ENCODE data around the gene GPNMB.
"Not testable (repeated sequence)": the region's sequence is repeated elsewhere in the genome, so short reads cannot be mapped to it uniquely, and the experiment has no call there.

GPNMB gene

GRCh38 chr7:23246555-23246954, at the start of gene GPNMB:
Gene GPNMB (plus strand): TSS chr7:23246775. CDS start chr7:23246858, 83 bp downstream.
- H3K9me3 ChIP-seq (ENCODE audit: control insufficient read depth, insufficient read depth, low read length) = peaks cover 6% of the 10 kb centered on the region
- no peaks in the 10 kb centered on the region for H3F3A ChIP-seq (ENCODE audit: control insufficient read depth, insufficient read depth)
- no peak within 1 kb of the TSS for H3K4me2 ChIP-seq (ENCODE audit: low read length)
- TF ChIP-seq EZH2phosphoT487 (IDR thresholded peaks at IDR 0.05; ENCODE audit: borderline replicate concordance, low read length) = no peak
- H3K9me2 ChIP-seq (replicated peaks; ENCODE audit: control insufficient read depth, low read length) = no peaks in the 10 kb centered on the region
- peaks cover 5% of the 10 kb centered on the region for H3K4me1 ChIP-seq (ENCODE audit: control insufficient read depth, low read length)
- no peak within 1 kb of the TSS for H3K27ac ChIP-seq (ENCODE audit: low read depth, low read length)
- H3K79me2 ChIP-seq (ENCODE audit: control insufficient read depth, low read length) = no peaks in the 10 kb centered on the region
- peaks cover 50% of the 10 kb centered on the region for H3K27me3 ChIP-seq (ENCODE audit: control insufficient read depth, low read length)
- H3K4me3 ChIP-seq (ENCODE audit: low read length) = no peak within 1 kb of the TSS
- no peaks in the 10 kb centered on the region for H3K36me3 ChIP-seq (ENCODE audit: control insufficient read depth, low read length)
- no peaks in the 10 kb centered on the region for H4K20me1 ChIP-seq (ENCODE audit: control insufficient read depth, insufficient read depth, low read depth, low read length)

DNA sequence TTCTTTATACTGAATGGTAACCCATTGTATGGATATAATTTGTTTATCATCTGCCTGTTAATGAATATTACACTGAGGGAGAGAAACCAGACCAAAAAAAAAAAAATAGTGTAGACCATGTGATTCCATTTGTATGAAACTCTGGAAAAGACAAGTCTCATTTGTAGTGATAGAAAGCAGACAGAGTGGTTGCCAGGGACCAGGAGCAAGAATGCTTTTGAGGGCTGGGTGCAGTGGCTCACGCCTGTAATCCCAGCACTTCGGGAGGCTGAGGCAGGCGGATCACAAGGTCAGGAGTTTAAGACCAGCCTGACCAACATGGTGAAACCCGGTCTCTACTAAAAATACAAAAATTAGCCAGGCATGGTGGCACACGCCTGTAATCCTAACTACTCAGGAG, 48.8 kb upstream of the GPNMB start:
- H3K27ac ChIP-seq (ENCODE audit: low read depth, low read length); H4K20me1 ChIP-seq (ENCODE audit: control insufficient read depth, insufficient read depth, low read depth, low read length); H3K9me3 ChIP-seq (ENCODE audit: control insufficient read depth, insufficient read depth, low read length); H3K9me2 ChIP-seq (replicated peaks; ENCODE audit: control insufficient read depth, low read length); H3K4me3 ChIP-seq (ENCODE audit: low read length); H3K27me3 ChIP-seq (ENCODE audit: control insufficient read depth, low read length); H3K4me1 ChIP-seq (ENCODE audit: control insufficient read depth, low read length); H3K79me2 ChIP-seq (ENCODE audit: control insufficient read depth, low read length); H3K4me2 ChIP-seq (ENCODE audit: low read length): not testable (repeated sequence)
- Histone ChIP-seq H3F3A (ENCODE audit: control insufficient read depth, insufficient read depth) (peaks cover 15% of the 10 kb centered on the region; the same call in 1 of the 2 replicates), H3K36me3 (ENCODE audit: control insufficient read depth, low read length) (peaks cover 75% of the 10 kb centered on the region)

- Histone ChIP-seq H3F3A (ENCODE audit: control insufficient read depth, insufficient read depth) (peaks cover 17% of the 10 kb centered on the region; the same call in 1 of the 2 replicates), H3K4me2 (ENCODE audit: low read length) (no peak overlapping the region), H3K27me3 (ENCODE audit: control insufficient read depth, low read length) (no peaks in the 10 kb centered on the region), H3K79me2 (ENCODE audit: control insufficient read depth, low read length) (no peaks in the 10 kb centered on the region), H3K4me3 (ENCODE audit: low read length) (no peak overlapping the region), H3K9me3 (ENCODE audit: control insufficient read depth, insufficient read depth, low read length) (no peaks in the 10 kb centered on the region), H3K27ac (ENCODE audit: low read depth, low read length) (no peak overlapping the region), H3K36me3 (ENCODE audit: control insufficient read depth, low read length) (peaks cover 73% of the 10 kb centered on the region), H3K4me1 (ENCODE audit: control insufficient read depth, low read length) (no peaks in the 10 kb centered on the region), H4K20me1 (ENCODE audit: control insufficient read depth, insufficient read depth, low read depth, low read length) (no peaks in the 10 kb centered on the region), H3K9me2 (replicated peaks; ENCODE audit: control insufficient read depth, low read length) (no peaks in the 10 kb centered on the region)
- TF ChIP-seq EZH2phosphoT487 (IDR thresholded peaks at IDR 0.05; ENCODE audit: borderline replicate concordance, low read length) = no peak
- TF ChIP-seq, protein P1, sequence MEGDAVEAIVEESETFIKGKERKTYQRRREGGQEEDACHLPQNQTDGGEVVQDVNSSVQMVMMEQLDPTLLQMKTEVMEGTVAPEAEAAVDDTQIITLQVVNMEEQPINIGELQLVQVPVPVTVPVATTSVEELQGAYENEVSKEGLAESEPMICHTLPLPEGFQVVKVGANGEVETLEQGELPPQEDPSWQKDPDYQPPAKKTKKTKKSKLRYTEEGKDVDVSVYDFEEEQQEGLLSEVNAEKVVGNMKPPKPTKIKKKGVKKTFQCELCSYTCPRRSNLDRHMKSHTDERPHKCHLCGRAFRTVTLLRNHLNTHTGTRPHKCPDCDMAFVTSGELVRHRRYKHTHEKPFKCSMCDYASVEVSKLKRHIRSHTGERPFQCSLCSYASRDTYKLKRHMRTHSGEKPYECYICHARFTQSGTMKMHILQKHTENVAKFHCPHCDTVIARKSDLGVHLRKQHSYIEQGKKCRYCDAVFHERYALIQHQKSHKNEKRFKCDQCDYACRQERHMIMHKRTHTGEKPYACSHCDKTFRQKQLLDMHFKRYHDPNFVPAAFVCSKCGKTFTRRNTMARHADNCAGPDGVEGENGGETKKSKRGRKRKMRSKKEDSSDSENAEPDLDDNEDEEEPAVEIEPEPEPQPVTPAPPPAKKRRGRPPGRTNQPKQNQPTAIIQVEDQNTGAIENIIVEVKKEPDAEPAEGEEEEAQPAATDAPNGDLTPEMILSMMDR (IDR thresholded peaks at IDR 0.05; ENCODE audit: low read depth, low read length, poor library complexity, severe bottlenecking) = no peak
These were observed 46.2 kb upstream of the GPNMB start for GRCh38 chr7:23200331-23200730.

- Histone ChIP-seq H3K9me2 (replicated peaks; ENCODE audit: control insufficient read depth, low read length) (no peaks in the 10 kb centered on the region), H3K36me3 (ENCODE audit: control insufficient read depth, low read length) (peaks cover 42% of the 10 kb centered on the region), H3K27me3 (ENCODE audit: control insufficient read depth, low read length) (no peaks in the 10 kb centered on the region), H4K20me1 (ENCODE audit: control insufficient read depth, insufficient read depth, low read depth, low read length) (no peaks in the 10 kb centered on the region), H3K4me2 (ENCODE audit: low read length) (no peak overlapping the region), H3K79me2 (ENCODE audit: control insufficient read depth, low read length) (no peaks in the 10 kb centered on the region), H3F3A (ENCODE audit: control insufficient read depth, insufficient read depth) (0 out of 2 replicates have a peak, but pooled peaks cover 5% of the 10 kb centered on the region), H3K4me3 (ENCODE audit: low read length) (no peak overlapping the region), H3K27ac (ENCODE audit: low read depth, low read length) (no peak overlapping the region), H3K9me3 (ENCODE audit: control insufficient read depth, insufficient read depth, low read length) (no peaks in the 10 kb centered on the region), H3K4me1 (ENCODE audit: control insufficient read depth, low read length) (peaks cover 7% of the 10 kb centered on the region; the same call in 1 of the 2 replicates)
- TF ChIP-seq, protein P1 (IDR thresholded peaks at IDR 0.05; ENCODE audit: low read depth, low read length, poor library complexity, severe bottlenecking) = no peak
- no peak for TF ChIP-seq EZH2phosphoT487 (IDR thresholded peaks at IDR 0.05; ENCODE audit: borderline replicate concordance, low read length)
These were observed 42.3 kb upstream of the GPNMB start for GRCh38 chr7:23204241-23204640.

Data from DOHH2 (cell line).